Myocyte (in vitro differentiated cells): Measurements from ENCODE around the gene OIP5. TPM values are rescaled to one million over a fixed set of nuclear protein-coding genes. Genes with fewer than 3 reads are reported as not detected.
"Not testable (repeated sequence)": the region's sequence is repeated elsewhere in the genome, so short reads cannot be mapped to it uniquely, and the experiment has no call there.

Source experiments
- DNase-seq: peaks from one replicate; pipeline ENCODE4 v3.0.0-alpha.2; 2012; ENCODE audit warnings: low read depth
- polyA plus RNA-seq: library from polyadenylated mRNA; unstranded; fragments of >200 nt; gene quantifications from one replicate; pipeline ENCODE4 v1.2.1, GENCODE V29; 2012; ENCODE audit warnings: missing spikeins
- total RNA-seq: library from RNA; depleted of rRNA; stranded (reverse); fragments of >200 nt; gene quantifications from 2 replicates; pipeline ENCODE4 v1.2.3, GENCODE V29; 2014

OIP5 gene
- total RNA-seq: 0.78 TPM in 1 of 2 replicates, not detected in the other
- 0.61 TPM for polyA plus RNA-seq

DNA sequence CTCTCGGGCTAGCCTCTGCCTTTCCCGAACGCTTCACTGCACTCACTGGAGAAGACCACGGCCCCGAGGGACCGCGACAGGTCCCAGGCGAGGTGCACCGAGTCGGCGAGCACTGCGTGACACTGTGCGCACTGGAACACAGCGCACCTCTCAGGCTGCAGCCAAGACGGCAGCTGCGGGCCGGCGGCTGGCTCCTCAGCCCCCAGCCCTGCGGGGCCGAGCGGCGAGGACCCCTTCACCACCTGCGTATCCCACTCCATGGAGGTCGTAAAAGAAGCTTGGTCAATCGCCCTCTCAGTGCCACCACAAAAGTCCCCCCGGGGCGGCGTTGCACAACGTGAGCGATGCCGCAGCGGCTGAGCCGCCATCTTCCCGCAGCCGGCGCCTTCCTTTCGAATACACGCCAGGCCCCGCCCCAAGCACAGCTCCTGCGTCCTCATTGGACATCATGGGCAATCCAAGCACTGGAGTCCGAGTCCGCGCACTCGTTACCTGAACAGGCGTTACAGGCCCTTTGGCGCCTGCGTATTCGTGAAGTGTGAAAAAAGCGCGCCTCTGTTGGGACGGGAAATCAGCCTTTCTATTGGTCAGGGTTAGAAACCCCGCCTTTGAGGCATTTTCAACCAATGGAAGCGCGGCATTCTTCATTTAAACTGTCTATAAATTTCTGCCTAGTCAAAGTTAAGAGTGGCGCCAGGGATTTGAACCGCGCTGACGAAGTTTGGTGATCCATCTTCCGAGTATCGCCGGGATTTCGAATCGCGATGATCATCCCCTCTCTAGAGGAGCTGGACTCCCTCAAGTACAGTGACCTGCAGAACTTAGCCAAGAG is at the start of gene OIP5, which contains the start of gene NUSAP1:
Gene OIP5, minus strand, starts transcription at position 398 of the 832 bp plus-strand sequence. Its CDS starts 30 bp downstream, at position 368.
Gene NUSAP1, plus strand, starts transcription at position 688 of the 832 bp plus-strand sequence. Its CDS starts 77 bp downstream, at position 765.
- peak; percentile 100 for DNase-seq

DNA sequence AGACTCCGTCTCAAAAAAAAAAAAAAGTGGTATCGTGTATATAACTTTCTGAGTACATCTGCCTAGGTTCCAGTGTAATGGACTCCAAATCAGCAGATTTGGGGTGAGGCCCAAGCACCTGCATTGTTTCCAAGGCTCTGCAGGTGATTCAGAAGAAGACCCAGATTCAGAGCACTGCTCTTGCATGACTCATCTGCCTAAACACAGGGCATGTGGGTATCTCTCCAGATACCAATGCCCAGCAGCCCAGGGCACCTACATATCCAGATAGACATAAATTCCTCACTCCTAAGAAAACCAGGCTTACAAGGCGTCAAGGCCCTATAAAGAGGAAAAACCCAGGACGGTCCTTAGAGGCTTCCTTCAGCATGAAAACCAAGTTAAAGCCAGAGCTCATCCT is 45.6 kb upstream of the OIP5 start:
- DNase-seq: no peak

DNA sequence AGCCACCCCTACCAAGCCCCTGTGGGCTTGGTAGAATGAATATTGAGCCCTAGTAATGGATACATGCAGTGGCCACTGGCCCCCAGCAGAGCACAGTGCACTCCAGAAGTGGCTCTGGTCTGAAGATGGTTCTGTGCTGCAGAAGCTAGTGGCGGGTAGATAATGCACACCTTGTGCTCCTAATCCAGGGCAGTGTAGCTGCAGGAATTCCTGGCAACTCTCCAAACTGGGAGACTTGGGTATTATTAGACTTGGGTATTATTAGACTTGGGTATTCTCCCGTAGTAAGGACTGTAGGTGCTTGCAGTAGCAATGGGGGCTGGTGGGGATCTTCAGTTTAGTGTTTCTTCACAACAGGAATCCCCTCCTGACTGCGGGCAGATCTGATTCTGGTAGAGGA is 35.0 kb upstream of the OIP5 start:
- peak; percentile 13 for DNase-seq

DNA sequence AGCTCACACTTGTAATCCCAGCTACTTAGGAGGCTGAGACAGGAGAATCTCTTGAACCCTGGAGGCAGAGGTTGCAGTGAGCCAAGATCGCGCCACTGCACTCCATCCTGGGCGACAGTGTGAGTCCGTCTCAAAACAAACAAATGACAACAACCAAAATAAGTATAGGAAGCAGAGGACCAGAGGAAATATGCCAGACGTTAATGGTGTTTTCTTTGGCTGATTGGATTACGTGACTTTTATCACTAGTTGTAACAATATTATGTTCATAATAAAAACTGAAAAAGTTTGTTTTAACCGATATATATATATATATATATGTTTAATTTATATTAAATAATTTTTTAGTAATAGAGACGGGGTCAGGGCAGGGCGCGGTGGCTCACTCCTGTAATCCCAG is 22.0 kb upstream of the OIP5 start:
- DNase-seq: no peak

DNA sequence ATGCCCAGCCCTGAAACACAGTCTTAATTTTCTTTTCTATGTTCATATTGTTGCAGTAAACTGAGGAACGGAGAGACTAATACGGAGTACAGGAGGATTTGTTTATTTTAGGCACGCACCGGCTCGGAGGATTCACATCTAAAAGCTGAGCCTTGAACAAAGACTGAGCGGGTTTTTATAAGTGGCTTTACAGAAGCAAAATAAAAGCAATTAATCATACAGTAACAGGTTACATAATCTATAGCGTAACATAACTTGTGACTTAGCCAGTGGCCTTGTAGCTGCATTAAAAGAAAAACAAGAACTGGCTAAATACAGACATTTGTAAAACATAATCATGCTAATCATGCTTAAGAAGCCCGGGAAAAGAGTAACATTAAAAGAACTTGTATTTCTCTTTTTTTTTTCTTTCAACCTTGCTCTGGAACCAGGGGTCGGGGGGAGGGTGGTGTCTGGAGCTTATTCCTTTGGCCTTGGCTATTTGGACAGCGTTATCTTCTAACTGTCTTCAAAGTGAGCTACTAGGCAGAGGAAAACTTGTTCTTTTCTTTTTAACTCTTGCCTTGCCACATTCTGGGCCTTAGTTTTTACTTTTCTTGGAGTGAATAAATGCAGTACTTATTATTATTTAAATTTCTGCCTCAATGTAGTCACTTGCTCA is 17.8 kb upstream of the OIP5 start:
- DNase-seq: no peak

DNA sequence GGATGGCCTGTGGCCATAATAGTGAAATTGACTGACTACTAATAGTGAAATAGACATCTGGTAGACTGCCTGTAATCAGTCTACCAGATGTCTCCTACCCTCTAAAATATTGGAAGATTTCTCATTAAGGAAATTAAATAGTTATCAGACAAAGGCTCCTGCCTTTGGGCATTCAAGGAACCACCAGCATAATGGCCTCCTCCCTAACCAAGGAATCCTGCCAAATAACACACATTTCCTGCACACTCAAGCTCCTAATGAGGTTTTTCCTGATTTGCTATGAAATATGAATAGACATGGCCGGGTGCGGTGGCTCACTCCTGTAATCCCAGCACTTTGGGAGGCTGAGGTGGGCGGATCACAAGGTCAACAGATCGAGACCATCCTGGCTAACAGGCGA is 14.8 kb upstream of the OIP5 start:
- no peak for DNase-seq

DNA sequence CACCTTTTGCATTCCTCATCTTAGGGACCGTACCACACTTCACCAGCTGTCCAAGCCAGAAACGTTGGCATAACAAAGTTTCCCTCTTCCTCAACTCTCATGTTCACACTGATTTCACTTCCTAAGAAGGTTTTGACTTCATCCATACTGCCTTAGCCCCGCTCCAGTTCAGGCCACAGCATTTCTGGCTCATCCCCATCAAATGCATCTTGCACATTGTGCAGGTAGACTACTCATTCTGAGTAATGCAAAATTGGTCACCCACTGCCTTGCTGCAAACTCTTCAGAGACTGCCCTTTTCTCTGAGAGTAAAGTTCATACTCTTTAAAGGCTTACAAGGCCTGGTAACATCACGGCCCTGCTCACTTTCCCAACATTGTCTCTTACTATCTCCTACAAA is 9.1 kb upstream of the OIP5 start:
- DNase-seq: no peak

DNA sequence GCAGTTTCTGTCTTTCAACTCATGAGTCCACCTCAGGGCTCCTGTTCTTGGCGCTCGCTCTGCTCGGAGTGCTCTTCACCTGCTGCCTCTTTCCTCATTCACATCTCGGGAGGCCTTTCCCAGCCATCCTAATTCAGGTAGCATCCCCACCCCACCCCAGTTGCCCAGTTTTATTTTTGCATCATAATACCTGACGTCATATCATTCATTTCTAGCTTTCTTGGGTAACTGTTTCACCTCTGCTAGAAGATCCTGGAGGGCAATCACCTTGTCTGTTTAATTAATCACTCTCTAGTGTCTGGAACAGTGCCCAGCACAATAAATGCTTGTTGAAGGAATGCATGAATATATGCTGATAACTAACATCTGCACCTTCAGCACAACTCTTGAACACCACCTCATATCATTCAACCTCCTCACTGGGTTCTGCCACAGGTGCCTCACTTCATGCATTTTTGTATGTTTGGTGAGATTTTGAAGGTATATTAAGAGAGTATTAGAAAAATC is 7.9 kb upstream of the OIP5 start:
- DNase-seq: no peak

DNA sequence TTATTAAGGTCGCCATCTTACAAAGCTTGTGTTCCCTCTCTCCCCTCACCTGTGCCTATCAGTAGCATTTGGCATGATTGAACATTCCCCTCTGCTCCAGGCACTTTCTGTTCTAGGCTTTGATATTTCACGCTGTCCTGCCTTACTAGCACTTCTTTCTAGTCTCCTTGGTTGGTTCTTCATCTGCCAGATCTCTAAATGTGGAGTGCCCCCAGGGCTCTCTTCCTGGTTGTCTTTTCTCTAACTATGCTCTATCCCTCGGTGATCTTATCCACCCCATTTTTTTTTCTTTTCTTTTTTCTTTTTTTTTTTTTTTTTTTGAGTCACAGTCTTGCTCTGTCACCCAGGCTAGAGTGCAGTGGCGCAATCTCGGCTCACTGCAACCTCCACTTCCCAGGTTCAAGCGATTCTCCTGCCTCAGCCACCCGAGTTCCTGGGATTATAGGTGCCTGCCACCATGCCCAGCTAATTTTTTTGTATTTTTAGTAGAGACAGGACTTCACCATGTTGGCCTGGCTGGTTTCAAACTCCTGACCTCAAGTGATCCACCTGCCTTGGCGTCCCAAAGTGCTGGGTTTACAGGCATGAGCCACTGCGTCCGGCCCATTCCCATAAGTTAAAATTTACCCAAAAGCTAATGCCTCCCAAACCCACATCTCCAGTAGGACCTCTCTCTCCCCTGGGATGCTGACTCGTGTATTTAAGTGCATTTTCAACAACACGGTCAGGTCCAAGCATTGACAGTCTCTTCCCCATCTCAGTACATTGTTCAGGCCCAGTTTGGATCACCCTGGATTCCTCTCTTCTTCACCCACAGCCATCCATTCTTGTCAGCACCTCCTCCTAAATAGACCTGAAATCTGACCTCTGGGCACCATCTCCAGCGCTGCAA is 5.5 kb upstream of the OIP5 start:
- DNase-seq: no peak

DNA sequence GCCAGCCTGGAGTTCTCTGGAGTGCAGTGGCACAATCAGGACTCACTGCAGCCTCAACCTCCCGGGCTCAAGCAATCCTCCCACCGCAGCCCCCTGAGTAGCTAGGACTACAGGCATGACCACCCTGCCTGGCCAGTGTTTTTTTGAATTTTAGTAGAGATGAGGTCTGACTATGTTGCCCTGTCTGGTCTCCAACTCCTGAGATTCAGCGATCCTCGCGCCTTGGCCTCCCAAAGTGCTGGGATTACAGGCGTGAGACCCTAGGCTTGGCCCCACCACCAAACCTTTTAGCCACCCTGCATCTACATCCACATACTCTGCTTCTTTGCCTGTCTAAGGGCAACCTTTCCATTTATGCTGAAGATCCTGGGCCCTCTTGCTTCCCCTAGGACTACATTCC is 4.7 kb upstream of the OIP5 start:
- no peak for DNase-seq

DNA sequence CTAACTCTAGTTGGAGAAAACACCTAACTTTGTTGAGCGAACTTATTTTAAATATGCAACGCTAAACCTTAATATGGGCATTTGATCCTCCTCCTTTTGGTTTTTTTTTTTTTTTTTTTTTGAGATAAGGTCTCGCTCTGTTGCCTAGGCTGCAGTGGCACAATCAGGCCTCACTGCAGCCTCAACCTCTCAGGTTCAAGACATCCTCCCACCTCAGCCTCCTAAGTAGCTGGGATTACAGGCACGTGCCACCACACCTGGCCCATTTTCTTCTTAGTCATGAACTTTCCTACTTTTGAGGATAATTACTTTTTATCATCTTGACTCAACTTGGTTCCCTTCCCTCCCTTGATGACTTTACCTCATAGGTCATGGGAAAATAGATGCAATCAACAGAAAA is 4.2 kb upstream of the OIP5 start:
- no peak for DNase-seq

DNA sequence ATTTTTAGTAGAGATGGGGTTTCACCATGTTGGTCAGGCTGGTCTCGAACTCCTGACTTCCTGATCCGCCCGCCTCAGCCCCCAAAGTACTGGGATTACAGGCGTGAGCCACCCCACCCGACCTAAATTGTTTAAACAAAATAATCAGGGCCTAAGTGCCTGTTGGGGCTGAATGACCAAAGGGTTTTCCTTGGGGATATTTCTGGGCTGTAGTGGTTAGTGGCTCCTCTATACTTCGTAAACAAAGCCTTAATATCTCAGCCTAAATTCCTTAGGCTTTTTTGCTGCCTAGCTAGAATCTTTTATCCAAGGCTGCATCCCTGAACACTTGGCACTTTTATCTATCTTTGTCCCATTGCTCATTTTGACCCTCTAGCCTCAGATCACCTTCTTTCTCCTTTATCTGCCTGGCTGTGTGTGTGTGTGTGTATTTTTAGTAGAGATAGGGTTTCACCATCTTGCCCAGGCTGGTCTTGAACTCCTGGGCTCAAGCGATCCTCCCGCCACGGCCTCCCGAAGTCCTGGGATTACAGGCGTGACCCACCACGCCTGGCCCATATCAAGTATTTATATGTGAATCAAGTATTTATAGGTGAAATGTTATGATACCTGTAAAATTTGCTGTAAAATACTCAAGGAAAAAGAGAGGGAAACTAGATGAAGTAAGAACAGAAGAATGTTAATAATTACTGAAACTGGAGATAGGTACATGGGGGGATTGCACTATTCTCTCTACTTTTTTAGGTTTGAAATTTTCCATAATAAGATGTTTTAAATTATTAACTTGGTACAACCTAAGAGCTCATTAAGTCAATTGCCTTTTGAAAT is 2.1 kb upstream of the OIP5 start:
- peak; percentile 8 for DNase-seq

DNA sequence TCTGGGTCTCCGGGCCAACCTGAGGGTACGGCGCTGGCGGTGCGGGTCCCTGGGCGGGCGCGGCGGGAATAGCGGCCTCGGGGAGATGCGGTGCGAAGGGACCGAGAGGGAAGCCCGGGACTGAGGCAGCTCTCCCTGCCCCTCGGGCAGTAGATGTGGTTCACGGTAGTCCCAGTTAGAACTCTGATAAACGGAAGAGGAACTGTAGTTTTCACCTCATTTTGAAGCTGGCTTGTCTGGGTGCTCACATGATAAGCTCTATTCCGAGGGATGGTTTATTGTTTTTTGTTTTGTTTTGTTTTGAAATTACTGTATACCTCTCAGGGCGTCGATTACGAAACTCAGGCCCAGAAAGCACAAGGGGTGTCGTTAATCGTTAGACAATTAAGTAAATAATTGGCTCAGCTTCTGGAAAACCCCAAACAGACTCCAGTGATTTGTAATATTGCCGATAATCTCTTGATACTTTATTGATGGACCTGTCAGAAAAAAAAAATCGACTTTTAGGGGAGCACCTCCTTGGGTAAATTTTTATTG is 703 bp upstream of the OIP5 start:
- DNase-seq: no peak

DNA sequence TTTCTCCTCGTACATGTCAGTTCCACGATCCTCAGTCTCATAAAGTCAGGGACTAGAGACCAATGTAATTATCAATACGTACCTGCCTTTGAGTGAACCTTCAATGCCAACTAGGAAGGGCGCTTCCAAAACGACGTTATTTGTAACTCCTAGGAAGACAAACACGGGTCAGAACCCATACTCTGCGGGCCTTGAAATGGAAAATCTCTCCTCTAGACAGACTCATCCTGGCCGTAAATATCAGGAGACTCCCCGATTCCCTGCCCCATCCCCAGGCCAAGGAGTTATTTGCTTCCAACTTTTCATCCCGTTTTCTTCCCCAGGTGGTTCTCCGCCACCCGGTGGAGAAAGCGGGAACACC is 578 bp downstream of the OIP5 start:
- DNase-seq: peak; percentile 75

DNA sequence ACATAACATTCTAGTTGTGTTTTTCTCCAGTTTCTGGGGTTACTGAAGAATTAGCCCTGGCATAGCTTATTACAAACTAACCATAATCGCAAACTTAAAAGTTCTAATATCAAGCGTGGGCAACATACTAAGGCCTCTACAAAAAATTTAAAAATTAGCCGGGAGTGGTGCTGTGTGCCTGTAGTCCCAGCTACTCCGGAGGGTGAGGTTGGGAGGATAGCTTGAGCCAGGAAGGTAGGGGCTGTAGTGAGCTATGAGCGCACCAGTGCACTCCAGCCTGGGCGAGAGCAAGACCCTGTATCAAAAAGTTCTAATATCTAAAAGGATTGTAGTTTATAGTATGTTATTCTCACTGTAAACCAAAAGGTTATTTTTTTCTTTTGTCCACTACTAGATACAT is 1.1 kb downstream of the OIP5 start:
- no peak for DNase-seq

DNA sequence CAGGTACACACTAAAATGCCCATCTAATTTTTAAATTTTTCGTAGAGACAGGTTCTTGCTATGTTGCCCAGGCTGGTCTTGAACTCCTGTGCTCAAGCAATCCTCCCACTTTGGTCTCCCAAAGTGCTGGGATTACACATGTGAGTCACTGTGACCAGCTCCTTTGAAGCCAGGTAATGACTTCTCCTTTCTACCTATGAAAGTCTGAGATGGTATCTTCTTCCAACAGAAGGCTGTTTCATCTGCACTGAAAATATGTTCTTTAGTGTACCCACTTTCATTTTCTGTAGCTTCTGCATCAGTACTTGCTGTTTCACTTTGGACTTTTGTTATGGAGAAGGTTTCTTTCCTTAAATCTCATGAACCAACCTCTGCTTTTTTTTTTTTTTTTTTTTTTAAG is 8.8 kb downstream of the OIP5 start:
- DNase-seq: no peak

DNA sequence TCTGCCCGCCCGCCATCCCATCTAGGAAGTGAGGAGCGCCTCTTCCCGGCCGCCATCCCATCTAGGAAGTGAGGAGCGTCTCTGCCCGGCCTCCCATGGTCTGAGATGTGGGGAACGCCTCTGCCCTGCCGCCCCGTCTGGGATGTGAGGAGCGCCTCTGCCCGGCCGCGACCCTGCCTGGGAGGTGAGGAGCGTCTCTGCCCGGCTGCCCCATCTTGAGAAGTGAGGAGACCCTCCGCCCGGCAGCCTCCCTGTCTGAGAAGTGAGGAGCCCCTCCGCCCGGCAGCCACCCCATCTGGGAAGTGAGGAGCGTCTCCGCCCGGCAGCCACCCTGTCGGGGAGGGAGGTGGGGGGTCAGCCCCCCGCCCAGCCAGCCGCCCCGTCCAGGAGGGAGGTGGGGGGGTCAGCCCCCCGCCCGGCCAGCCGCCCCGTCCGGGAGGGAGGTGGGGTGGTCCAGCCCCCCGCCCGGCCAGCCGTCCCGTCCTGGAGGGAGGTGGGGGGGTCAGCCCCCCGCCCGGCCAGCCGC is 11.5 kb downstream of the OIP5 start:
- not testable (repeated sequence) for DNase-seq

DNA sequence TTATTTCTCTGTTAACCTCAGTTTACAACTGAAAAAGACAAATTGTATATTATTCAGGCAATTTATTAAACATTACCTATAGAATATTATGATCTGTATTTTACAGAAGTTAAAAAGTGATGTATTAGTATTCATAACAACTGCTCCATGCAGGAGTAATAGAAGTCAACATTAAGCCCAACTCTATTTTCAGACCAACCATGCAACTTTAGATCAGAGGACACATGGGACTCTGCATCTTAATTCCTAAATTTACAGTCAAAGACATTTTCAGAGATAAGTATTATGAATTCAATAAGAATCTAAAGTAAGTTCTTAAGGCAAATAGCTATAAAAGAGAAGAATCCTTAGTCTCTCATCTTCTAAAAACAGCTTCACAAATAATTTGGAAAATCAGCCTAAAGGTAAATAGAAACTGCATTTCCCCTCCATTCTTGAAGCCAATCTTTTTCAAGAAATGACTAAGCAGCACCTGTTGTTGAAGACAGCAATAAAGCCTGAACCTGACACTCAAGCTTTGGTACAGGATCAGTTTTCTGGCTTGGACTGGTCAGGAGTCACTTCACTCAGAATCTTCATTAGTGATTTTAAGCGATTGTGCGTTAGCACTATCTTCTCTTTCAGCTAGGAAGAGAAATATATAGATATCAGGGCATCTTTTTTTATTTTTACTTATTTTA is 23.0 kb downstream of the OIP5 start:
- DNase-seq: peak; percentile 86

DNA sequence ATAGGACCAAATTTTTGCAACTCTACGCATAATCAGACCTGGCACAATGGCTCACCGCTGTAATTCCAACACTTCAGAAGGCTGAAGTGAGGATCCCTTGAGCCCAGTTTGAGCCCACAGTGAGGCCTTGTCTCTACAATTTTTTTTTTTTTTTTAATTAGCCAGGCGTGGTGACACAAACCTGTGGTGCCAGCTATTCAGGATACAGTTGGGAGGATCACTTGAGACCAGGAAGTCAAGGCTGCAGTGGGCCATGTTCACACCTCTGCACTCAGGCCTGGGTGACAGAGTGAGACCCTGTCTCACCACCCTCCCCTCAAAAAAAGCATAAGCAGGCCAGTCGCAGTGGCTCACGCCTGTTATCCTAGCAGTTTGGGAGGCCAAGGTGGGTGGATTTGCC is 24.7 kb downstream of the OIP5 start:
- no peak for DNase-seq
